GM18873 (cell line): ENCODE measurements around the gene OXTR.

Experiments used
- ATAC-seq: cut with Tn5 transposase; IDR thresholded peaks from one replicate; pipeline ENCODE4 v1.9.1; 2021; ENCODE audit warnings: mild to moderate bottlenecking, moderate library complexity, moderate number of reproducible peaks; ENCODE audit not compliant: unreplicated experiment, low FRiP score

The OXTR gene

GRCh38 chr3:8713901-8714759, 55.3 kb downstream of the OXTR start:
- ATAC-seq = no peak

- no peak for ATAC-seq
These were observed 56.5 kb downstream of the OXTR start for GRCh38 chr3:8712908-8713255.

GRCh38 chr3:8712045-8712907, 57.1 kb downstream of the OXTR start:
- no peak for ATAC-seq

- ATAC-seq = no peak
These were observed 59.5 kb downstream of the OXTR start for GRCh38 chr3:8709801-8710507.

- no peak for ATAC-seq
These were observed 60.1 kb downstream of the OXTR start for GRCh38 chr3:8709287-8709686.

- no peak for ATAC-seq
These were observed 63.8 kb downstream of the OXTR start for GRCh38 chr3:8705575-8705974.

- no peak for ATAC-seq
These were observed 66.9 kb downstream of the OXTR start for GRCh38 chr3:8702560-8702959.
